GM12872 (cell line): ENCODE results near the gene POPDC2.

Experiments
- TF ChIP-seq, protein P1 (sequence below): IDR thresholded peaks from 3 replicates; pipeline ENCODE4 v1.5.1; 2011; ENCODE audit warnings: low read depth, mild to moderate bottlenecking, low read length, moderate library complexity; ENCODE audit not compliant: insufficient read depth

The POPDC2 gene

DNA sequence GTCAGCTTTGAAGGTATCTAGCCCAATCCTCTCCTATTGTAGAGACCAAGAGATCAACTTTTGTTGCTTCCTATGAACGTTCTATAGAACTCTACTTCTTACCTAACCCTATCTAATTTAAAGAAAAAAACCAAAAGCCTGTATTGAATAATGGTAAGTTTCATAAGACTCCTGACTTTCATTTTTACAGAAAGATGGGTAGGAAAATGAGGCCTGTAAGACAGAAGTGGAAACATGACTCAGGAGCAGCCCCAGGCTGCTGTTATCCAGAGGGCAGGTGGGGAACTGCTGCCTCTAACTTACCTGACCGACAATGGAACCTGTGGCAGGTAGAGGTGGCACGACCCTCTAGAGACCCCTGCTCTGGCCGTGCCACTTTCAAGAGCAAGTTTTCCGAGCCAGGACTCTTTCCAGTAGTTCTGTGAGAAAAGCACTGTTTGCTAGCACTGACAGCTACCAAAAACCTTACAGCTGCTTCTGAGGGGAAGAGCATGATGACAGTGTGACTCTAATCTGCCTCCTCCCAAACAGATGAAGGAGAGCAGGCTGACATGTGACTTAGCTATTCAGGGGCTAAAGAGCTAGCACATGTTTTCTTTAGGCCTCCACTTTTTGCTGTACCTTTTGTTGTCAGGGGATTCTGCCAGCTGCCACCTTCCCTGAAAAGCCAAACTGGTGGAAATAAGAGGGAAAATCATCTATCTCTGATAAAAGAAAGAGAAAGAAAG, 17.5 kb downstream of the POPDC2 start:
- TF ChIP-seq, protein P1, sequence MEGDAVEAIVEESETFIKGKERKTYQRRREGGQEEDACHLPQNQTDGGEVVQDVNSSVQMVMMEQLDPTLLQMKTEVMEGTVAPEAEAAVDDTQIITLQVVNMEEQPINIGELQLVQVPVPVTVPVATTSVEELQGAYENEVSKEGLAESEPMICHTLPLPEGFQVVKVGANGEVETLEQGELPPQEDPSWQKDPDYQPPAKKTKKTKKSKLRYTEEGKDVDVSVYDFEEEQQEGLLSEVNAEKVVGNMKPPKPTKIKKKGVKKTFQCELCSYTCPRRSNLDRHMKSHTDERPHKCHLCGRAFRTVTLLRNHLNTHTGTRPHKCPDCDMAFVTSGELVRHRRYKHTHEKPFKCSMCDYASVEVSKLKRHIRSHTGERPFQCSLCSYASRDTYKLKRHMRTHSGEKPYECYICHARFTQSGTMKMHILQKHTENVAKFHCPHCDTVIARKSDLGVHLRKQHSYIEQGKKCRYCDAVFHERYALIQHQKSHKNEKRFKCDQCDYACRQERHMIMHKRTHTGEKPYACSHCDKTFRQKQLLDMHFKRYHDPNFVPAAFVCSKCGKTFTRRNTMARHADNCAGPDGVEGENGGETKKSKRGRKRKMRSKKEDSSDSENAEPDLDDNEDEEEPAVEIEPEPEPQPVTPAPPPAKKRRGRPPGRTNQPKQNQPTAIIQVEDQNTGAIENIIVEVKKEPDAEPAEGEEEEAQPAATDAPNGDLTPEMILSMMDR, result no peak

DNA sequence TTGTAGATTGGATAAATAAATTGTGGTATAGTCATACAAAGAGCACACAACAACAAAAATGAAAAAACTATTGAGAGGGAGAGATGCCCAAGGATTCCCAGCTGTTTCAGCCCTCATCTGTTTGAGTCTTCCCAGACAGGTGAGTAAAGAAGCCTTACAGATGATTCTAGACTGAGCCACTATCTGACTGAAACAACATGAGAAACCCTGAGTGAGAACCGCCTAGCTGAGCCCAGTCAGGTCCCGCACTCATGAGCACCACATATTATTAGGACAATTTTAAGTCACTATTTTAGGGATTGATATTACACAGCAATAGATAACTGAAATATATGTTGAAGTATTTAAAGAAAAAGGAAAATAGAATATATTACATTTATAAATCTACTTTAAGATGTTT, 19.0 kb downstream of the POPDC2 start:
- TF ChIP-seq, protein P1, result no peak

DNA sequence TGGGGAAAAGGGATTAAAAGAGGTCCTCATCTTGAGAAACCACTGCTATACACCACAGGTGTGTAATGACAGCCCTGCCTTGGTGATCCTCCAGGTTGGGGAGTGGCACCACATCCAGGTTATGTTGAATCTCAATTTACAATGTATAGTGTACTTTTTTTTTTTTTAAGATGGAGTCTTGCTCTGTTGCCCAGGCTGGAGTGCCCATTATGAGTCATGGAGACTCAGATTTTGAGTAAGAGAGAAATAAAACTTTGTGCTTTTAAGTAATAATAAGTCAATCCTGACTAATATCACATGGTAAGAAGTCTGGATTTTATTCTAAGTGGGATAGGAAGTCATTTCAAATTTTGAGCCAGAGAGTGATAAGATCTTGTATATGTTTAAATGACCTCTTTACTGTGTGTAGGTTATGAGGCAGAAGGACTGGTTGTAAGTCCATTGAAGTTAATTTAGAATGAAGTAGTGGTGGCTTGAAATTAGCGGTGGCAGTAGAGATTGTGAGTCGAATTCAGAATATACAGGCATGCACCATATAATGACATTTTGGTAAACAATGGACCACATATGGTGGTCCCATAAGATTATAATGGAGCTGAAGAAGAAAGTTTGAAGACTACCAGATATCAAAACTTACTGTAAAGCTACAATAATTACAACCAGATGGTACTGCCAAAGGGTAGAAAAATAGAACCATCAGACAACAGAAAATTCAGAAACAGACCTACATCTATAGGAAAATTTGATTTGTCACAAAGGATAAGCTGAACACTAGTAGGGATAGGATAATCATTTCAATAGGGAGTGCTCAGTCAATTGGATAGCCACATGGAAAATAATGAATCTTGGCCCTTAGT, 20.7 kb downstream of the POPDC2 start:
- TF ChIP-seq, protein P1, result no peak

DNA sequence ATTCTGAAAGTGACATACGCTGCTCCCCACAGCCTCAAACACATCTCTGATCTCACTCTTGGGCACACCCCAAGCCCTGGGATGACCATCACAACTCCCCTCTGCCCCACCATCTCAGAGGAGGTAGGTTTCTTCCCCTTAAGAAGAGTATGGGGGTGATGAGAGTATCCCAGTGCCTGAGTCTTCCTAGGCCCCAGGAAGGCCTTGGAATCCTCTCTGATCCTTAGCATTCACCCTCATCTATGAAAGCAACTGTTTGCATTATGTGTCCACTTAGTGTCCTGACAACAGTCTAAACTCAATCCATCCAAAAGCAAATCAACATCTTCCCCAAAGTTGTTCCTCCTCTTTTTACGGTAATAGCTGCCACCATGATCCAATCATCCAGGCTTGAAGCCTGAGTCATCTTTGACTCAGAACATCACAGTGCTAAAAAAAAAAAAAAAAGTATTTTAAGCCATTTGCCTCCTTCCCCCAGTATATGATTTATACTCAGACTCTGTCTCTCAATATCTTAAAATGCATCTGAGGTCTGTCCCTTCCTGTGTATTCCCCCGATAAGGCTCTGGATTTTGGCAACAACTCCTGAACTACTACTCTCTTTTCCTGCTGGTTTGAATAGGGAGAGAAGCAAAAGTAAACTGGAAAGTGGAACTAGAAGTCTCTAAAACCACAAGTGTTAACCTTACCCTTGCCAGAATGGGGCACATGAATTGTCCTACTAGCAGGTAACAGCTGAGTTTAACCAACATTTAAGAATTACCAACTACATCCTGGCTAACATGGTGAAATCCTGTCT, 22.5 kb downstream of the POPDC2 start:
- TF ChIP-seq, protein P1, result no peak

DNA sequence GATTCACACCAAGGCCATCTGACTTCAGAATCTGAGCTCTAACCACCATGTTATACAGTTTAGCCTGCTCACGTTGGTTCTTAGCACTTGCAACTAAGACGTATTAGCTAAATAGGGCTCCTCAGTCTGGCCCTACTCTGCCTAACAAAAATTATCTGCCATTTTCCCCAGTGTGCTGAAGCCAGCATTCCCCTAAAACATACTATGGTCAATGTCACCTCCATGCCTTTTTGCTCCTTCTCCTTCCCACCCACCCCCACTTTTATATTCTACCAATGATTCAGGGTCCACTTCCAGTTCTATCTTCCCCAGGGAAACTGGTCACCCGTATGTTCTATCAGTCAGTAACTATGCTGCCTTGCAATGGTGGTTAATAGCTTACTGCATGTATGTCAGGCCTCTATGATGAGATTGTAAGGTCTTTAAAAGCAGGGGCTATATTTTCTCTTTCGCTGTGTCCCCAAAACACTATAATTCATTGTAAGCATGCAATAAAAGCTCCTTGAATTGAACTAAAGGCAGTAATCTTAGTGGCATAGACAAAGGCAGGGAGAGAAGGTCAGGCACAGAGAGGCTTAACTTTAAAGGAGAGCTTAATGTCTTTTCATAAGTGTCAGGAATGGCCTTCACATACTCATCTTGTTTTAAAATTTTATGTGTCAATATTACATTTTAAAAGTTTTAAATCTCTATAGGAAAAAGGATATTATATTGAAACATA, 23.3 kb downstream of the POPDC2 start:
- TF ChIP-seq, protein P1, result no peak

DNA sequence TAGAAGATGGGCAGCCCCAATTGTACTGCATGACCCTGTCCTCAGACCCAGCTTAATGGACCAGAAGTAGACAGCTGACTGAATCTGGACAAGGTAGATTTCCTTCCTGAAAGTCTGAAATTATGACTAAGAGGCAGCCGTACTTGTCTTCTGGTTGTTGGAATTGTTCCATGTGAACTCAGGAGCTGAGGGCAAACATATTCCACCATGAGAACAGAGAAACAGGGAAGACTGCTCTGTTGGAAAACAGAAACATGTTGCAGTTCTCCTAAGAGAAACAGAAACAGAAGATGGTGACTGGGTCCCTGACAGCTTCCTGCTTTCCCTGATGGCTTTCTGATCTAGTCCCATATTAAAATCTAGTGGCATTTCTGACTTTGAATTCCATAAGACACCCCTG, 24.1 kb downstream of the POPDC2 start:
- TF ChIP-seq, protein P1, result no peak

DNA sequence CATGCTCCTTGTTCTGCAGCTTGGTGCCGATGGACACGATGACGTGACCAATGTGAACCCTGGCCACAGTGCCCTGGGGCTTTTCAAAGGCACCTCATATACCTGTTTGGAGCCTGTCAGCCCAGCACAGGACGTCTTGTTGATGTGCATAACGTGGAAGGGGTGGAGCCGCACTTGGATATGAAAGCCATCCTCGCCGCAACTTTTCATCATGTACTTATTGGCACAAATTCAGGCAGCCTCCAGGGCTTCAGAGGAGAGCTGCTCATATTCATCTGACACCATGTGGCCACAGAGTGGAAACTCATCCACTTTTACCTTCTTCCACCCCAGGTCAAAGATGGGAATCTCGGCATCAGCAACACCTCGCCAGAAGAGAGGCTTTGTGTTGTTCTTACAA, 24.7 kb downstream of the POPDC2 start:
- TF ChIP-seq, protein P1, result 0 out of 3 replicates have a peak, but pooled peaks have one; percentile 4
